Hepatocyte (in vitro differentiated cells): ENCODE measurements around the gene VAV3.

Experiments
- CTCF ChIP-seq: fragments of 200-600 bp; sonication (generic); IDR thresholded peaks from 2 replicates; pipeline ENCODE4 v1.5.1; 2016; ENCODE audit warnings: antibody characterized with exemption, mild to moderate bottlenecking; ENCODE audit not compliant: poor library complexity
- EZH2 ChIP-seq: fragments of 200-600 bp; sonication (generic); IDR thresholded peaks from 2 replicates; pipeline ENCODE4 v1.6.1; 2016; ENCODE audit warnings: antibody characterized with exemption, mild to moderate bottlenecking, borderline replicate concordance
- EZH2phosphoT487 ChIP-seq: fragments of 200-600 bp; sonication (generic); IDR thresholded peaks from one replicate; pipeline ENCODE4 v1.6.1; 2018; ENCODE audit warnings: antibody characterized with exemption, mild to moderate bottlenecking, low read depth, moderate library complexity; ENCODE audit not compliant: unreplicated experiment, severe bottlenecking

GRCh38 chr1:107541412-107541811 is 423.6 kb downstream of the VAV3 start:
- no peak for TF ChIP-seq CTCF
- TF ChIP-seq EZH2phosphoT487 = no peak
- TF ChIP-seq EZH2 = no peak
